A549 treated with Hydrocortisone at 1 μM for 4 hours (cell line): ENCODE results near the gene UVRAG. TPM values are rescaled to one million over a fixed set of nuclear protein-coding genes. Genes with fewer than 3 reads are reported as not detected.

Experiments used
- total RNA-seq: library from RNA; stranded (reverse); fragments of 200-300 nt; extraction: Qiagen RNA extraction; gene quantifications from 5 replicates; pipeline ENCODE4 v1.2.3, GENCODE V29; 2022

Gene UVRAG
- total RNA-seq = 9.3 to 13.0 TPM (median 10.4 TPM) in 5 replicates

GRCh38 chr11:75814677-75815344, at the start of gene UVRAG:
Gene UVRAG, plus strand, starts transcription at chr11:75815210. Its CDS starts 198 bp downstream, at chr11:75815408.

GRCh38 chr11:75768112-75768908, 46.7 kb upstream of the UVRAG start, which contains the start of gene DGAT2:
Gene DGAT2, plus strand, starts transcription at chr11:75768778. Its CDS starts 214 bp downstream, at chr11:75768992.

Other genes starting within 250 kb of the UVRAG start
- gene MAP6, start 146.2 kb upstream of the UVRAG start, total RNA-seq = 1.1 to 2.1 TPM (median 2.1 TPM) in 5 replicates
- gene MOGAT2, start 97.4 kb upstream of the UVRAG start, total RNA-seq = not detected in 5 replicates
- 1.2 to 2.1 TPM (median 1.6 TPM) in 5 replicates for gene DGAT2, start 46.4 kb upstream of the UVRAG start, total RNA-seq